Stimulated activated naive CD4-positive, alpha-beta T cell treated with Interleukin-2 at 50 U/mL for 16 hours (primary cell): ENCODE measurements around the gene LRP8.

ENCODE experiments used
- DNase-seq: peaks from one replicate; lab custom pipeline; 2025; lab: John Stamatoyannopoulos, UW

Gene LRP8

GRCh38 chr1:53359225-53359933 is 31.5 kb upstream of the LRP8 start:
- no peak for DNase-seq

- DNase-seq, result no peak
These were observed 28.8 kb upstream of the LRP8 start for GRCh38 chr1:53356637-53357036.

- no peak for DNase-seq
These were observed 26.2 kb upstream of the LRP8 start for GRCh38 chr1:53354119-53354518.

GRCh38 chr1:53352561-53352960 is 24.7 kb upstream of the LRP8 start:
- no peak for DNase-seq

DNA sequence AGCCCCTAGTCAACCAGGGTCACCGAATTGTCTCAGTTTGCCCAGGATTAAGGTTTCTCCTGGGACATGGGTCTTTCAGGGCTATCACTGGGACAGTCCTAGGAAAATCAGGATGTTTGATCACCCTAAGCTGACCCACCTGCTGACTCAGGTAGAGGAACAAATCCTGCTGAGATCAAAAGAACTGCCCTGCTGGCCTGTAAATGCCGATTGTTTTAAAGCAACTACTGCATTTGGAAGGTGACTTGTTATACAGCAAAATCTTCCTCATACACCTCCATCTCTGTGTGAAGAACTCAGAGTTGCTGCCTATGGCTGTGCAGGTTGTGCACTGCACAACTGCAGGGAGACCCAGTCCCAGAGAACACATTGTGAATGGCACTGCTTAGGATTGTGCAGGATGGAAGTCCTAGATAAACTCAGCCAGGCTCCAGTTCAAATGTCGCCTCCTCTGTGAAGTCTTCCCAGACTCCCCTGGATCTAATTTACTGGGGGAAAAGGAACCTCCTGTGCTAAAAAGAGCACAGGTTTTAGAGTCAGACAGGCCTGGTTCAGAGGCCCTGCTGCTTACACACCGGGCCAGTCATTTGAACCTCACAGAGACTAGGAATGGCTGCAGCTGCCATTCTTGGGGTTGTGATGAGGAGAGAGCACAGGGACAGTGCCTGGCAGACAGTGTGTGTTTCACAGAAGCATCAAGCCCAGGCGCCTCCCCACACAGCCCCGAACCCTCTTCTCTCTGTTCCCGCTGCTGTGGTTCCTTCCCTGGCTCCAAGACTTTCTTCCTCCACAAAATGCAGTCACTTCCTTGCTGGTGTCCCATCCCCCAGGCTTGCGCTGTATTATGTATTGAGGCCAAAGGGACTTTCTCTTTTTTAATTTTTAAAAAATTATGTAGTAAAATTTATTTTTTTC is 23.2 kb upstream of the LRP8 start:
- no peak for DNase-seq

DNA sequence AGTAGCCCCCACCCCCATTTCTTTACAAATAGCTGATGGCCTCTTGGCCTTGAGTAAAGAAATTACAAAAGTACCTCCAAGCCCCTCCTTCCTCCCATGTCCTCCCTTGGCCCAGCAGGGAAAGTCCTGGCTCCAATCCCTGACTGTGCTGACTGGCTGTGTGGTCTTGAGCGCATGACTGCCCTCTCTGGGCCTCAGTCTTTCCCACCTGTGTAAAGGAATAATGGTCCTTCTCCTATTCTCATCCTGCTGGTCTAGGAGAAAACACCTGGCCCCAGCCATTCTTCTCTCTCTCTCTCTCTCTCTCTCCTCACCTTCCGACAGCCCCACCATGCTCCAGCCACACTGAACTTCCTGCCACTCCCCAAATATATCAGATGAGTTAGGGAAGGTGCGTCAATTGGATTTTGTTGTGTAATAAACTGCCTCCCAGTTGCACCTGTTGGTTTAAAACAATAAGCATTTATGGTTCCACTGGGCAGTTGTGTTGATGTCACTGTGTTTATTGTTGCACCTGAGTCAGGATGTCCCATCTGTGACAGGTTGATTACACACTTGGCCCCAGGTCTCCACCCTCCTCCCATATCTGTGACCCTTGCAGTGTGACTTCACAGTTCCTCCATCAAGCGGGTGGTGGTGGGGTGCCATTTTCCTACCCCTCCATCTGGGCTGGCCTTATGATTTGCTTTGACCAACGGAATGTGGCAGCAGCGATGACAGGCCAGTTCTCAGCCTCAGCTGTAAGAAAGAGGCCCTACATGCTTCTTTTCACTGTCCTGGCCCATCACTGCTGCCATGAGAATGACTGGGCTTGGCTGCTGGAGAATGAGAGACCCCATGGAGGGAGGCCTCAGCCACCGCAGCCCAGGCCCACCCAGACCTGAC is 22.3 kb upstream of the LRP8 start:
- no peak for DNase-seq

GRCh38 chr1:53349369-53349835 is 21.5 kb upstream of the LRP8 start:
- DNase-seq, result no peak

DNA sequence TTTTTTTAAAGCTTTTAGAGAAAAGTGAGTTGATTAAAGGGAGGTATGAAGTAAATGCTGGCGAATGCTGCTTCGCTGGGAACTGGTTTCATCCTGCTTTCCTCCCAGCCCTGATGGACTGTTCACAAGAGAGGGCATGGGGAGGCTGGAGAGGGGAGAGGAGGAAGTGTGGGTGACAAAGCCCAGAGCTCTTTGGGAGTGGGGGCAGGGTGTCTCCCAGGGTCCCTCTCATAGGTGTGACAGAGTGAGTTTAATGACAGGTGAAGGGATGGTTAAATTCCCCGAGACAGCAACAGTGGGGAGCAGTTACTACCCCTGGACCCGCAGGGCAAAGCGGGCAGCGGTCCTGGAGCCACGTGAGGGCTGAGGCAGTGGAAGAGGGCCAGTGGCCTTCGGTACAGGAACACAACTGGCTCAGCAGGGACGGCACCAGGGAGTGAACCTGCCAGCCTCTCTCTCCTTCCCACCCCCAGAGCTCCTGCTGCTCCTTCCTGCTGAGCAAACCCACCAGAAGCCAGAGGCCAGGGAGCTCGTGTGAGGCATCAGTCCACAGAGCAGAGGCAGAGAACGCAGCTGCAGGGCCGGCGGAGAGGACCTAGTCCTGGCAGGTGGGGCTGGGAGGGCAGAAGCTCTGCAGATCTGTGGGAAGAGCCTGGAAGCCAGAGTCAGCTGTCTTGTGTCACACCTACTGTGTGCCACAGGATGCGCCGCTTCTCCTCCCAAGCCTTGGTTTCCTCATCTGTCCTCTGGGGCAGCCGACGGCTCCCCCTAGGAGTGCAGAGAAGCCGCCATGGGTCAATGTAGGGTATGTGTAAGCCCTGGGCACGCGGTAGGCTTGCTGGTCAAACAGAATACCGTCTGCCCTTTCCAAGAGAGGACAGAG is 20.9 kb upstream of the LRP8 start:
- no peak for DNase-seq

DNA sequence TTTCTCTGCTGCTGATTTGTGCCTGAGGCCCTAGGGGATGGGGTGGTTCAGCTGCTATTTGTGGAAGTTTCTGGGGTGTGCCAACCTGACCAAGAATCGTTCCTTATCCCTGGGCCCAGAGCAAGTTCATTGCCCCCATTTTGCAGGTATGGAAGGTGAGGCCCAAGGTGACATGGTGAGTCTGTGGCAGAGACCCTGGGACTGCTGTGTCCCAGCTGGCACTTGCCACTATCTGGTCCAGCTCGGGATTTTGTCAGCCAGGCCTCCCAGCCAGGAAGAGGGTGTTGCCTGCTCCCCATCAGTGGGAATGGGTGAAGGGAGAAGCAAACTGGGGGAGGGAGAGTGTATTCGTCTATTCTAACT is 18.9 kb upstream of the LRP8 start:
- no peak for DNase-seq

- no peak for DNase-seq
These were observed 18.3 kb upstream of the LRP8 start for GRCh38 chr1:53345996-53346813.

- no peak for DNase-seq
These were observed 17.3 kb upstream of the LRP8 start for GRCh38 chr1:53344921-53345838.

DNA sequence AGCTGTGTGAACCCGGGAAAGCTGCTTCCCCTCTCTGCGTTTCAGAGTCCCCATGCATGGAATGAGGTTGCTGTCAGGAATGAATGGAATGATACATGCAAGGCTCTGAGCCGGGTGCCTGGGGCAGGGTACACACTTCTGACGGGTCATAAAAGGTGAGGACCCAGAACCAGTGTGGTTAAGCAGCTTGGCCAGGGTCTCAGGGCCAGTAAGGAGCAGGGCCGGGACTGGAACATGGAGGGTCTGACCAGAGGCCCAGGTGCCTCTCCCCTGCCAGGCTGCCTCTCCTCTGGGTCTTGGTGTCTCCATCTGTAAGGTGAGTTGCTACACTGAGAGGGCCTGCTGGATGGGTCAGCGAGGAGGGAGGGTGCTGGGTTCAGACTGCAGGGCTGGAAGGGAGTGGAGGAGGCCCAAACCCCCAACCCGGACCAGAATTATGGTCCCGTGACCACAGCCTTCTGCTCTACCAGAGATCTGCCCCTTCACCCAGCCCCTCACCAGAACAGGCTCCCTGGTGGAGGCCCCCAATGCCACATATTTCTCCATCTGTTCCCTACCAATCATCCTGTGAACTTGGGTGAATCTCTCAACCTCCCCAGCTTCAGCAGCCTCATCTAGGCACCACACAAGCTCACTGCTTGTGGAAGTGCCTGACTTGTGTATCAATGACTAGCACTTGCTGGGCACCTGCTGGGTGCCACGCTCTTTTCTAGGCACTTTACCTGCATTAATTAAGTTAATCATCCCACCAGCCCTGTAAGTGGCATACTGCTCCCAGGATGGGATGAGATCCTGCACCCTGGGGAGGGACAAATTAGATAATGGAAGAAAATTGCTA is 16.2 kb upstream of the LRP8 start:
- DNase-seq, result no peak

DNA sequence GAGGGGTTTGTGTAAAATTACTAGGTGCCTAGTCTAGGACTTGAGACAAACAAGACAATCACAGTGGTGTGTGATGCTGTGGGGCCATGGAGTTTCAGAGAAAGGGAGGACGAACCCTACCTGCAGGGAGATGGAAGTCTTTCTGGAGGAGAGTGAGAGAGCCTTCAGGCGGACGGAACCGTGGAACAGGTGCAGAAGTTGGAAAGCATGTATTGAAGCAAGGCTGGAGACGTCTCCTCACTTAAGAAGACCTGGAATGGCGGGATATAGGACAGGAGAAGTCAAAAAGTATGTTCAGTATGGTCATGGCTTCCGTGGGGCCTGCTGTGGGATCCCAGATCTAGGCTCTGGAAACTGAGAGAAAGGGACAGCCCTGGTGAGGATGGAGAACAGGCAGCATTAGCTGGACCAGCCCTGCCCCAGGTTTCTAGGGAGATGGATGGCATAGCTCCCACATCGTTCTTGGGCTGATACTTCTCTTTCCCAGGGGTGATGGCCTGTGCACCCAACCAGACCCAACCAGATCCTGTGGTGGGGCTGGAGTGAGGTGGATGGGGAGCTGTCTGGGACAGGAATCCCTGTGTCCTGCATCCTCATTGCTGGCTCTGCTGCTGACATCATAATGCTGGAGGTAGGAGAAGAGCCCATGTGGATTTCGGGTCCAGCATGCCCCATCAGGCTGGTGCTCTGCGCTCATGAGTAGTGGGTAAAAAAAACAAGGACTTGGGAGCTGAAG is 15.0 kb upstream of the LRP8 start:
- DNase-seq, result no peak

DNA sequence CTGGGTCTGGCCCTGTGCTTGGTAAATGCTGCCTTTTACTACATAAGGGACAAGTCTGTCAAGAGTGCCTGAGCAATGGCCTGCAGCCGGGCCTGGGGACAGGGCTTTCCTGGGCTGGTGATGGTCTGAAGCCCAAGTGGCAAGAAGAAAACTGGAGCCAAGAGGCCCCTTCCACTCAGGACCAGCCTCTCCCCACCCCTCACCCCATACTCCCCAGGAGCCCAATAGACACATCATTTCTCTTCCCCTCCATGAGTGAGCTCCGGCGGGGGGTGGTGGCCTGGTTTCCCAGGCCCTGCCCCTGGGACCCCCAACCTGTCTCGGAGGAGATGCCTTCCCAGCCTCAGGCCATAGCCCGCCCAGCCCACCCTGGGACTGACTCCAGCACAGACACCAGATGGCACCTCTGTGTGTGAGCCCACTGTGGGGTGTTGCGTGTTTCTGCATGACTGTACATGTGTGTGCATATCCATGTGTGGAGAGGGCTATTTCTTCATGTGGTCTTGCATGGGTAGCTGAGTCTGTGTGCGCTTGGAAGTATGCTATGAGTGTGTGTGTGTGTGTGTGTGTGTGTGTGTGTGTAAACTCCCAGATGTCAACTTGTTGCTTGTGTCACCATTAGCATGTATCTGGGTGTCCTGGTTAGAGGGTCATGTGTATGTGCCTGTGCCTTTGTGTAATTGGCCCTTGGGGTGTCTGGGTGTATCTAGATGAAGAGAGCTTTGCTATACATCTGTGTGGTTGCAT is 14.3 kb upstream of the LRP8 start:
- no peak for DNase-seq

- DNase-seq, result no peak
These were observed 13.6 kb upstream of the LRP8 start for GRCh38 chr1:53341521-53341895.

GRCh38 chr1:53340660-53341520 is 13.0 kb upstream of the LRP8 start:
- DNase-seq, result peak; percentile 36
